GM12864 (cell line): ENCODE measurements around the gene API5.

Experiments used
- DNase-seq: peaks from one replicate; pipeline ENCODE4 v3.0.0-alpha.2; 2011; ENCODE audit warnings: low read depth
- H3K4me3 ChIP-seq: 2 replicates; pipeline ENCODE4 v1.5.1; 2011; ENCODE audit warnings: mild to moderate bottlenecking, low read depth, low read length, control low read depth
- TF ChIP-seq, protein P1 (sequence below): IDR thresholded peaks from 2 replicates; pipeline ENCODE4 v1.5.1; 2011; ENCODE audit warnings: low read depth, mild to moderate bottlenecking, moderate library complexity, low read length, control low read depth, inconsistent platforms; ENCODE audit errors: missing control alignments

The API5 gene

DNA sequence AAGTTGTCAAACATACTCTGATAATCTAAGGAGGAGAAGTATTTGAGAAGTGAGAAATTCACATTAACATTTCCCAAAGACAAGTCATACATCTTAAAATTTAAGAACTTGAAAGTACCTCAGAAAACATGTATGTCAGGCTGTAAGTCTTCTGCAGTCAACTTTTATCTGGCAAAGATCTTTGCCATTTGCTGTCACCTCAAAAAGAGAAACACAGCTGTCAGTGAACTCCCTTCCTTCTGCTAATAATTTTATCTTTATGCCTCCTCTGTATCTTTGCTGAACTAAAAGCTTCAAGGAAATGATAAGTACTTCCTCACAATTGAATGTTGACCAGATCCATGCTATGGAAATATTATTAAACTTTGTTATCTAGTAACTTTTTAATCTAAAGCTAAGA, 65.6 kb downstream of the API5 start:
- TF ChIP-seq, protein P1, sequence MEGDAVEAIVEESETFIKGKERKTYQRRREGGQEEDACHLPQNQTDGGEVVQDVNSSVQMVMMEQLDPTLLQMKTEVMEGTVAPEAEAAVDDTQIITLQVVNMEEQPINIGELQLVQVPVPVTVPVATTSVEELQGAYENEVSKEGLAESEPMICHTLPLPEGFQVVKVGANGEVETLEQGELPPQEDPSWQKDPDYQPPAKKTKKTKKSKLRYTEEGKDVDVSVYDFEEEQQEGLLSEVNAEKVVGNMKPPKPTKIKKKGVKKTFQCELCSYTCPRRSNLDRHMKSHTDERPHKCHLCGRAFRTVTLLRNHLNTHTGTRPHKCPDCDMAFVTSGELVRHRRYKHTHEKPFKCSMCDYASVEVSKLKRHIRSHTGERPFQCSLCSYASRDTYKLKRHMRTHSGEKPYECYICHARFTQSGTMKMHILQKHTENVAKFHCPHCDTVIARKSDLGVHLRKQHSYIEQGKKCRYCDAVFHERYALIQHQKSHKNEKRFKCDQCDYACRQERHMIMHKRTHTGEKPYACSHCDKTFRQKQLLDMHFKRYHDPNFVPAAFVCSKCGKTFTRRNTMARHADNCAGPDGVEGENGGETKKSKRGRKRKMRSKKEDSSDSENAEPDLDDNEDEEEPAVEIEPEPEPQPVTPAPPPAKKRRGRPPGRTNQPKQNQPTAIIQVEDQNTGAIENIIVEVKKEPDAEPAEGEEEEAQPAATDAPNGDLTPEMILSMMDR: no peak
- no peak for DNase-seq
- no peak overlapping the region for H3K4me3 ChIP-seq

DNA sequence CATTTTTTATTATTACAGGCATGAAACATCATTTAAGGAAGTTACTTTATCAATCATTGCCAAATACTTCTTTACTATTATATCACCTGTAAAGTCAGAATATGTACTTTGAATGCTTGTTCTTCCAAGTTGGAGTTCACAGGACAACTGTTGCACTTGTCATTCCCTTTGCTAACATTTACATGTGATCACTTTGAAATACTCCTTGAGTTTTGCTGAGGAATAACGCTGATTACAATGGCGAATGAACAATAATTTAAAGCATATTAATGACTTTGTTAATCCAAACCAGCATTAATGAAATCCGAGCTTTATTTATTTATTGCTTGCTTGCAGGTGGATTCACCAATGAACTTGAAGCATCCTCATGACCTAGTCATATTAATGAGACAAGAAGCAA, 67.1 kb downstream of the API5 start:
- TF ChIP-seq, protein P1: no peak
- no peak for DNase-seq
- H3K4me3 ChIP-seq: no peak overlapping the region

DNA sequence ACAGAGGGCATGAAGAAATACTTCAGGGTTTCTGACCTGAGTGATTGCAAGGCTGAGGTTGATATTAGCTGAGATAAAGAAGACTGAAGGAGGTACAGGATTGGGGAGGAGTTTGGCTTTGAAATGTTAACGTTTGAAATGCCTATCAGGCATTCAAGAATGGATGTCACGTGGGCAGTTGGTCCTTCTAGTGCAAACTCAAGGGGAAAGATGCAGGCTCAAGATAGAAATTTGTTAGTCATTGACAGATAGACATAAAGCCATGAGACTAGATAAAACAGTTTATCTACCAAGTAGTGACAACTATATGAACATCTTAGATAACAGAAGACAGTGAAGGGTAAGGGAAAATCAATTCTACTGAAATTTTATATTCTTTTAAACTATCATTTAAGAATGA, 70.0 kb downstream of the API5 start:
- TF ChIP-seq, protein P1: no peak
- DNase-seq: no peak
- H3K4me3 ChIP-seq: no peak overlapping the region

DNA sequence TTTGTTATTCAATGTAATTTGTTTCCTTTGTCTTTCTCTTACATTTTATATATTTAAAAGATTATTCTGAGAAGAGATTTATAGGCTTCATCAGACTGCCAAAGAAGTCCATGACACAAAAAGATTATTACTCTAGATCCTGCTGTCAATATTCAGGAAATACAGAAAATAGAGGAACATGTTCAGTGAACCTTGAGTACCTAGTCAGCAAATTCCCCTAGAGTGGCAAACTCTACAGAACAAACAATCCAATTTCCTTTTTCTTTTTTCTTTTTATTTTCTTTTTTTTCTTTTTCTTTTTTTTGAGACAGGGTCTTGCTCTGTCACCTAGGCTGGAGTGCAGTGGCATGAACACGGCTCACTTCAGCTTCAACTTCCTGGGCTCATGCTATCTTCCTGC, 70.8 kb downstream of the API5 start:
- no peak for DNase-seq
- TF ChIP-seq, protein P1: no peak
- H3K4me3 ChIP-seq: no peak overlapping the region

DNA sequence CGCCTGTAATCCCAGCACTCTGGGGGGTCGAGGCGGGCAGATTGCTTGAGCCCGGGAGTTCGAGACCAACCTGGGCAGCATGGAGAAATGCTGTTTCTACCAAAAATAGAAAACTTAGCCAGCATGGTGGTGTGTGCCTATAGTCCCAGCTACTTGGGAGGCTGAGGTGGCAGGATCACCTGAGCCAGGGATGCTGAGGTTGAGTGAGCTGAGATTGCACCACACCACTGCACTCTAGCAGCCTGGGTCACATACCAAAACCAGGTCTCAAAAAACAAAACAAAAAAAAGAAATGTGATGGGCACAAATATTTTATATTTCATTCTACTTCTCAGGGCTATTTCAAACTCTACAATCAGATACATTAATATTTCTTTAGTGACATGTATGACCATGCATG, 72.6 kb downstream of the API5 start:
- no peak overlapping the region for H3K4me3 ChIP-seq
- no peak for DNase-seq
- TF ChIP-seq, protein P1: no peak

DNA sequence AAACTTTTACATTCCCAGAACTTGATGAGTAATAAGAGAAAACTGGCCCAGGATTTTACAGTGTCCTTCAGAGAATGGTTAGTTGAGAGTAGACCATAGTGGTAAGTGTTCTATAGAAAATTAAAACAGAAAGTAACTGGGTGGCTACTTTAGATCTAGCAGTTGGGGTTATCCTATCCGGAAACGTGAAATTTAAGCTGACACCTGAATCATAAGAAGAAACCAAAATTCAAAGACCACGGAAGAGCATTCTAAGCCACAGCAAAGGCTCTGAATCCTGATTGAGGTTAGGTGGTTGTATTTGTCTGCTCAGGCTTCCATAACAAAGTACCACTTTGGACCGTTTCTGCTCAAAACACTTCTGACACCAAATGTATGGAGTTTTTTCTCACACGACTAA, 80.9 kb downstream of the API5 start:
- no peak for DNase-seq
- H3K4me3 ChIP-seq: no peak overlapping the region
- TF ChIP-seq, protein P1: no peak

DNA sequence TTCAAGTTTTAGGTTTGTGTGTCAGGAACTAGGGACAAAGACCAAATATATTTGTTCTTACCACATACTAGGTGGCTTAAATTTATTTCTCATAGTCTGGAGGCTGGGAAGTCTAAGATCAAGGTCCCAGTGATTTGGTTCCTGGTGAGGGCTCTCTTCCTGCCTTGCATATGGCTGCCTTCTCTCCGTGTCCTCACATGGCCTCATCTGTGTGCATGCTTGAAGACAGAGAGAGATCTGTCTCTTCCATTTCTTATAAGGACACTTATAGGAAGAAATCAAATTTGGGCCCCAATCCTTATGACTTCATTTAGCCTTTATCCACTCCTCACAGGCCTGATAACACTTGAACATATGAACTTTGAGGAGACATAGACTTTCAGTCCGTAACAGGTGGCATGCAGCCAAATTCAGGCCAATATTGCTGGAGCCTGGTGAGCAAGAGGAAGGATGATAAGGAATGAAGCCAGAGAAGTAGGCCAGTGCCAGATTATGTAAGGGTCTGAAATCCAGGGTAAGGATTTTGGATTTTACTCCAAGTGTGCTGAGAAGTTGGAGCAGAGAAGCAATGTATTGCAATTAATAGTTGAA, 82.1 kb downstream of the API5 start:
- no peak overlapping the region for H3K4me3 ChIP-seq
- no peak for DNase-seq
- TF ChIP-seq, protein P1: no peak
